SJSA1 (cell line): ENCODE measurements around the gene GADD45G. TPM values are rescaled to one million over a fixed set of nuclear protein-coding genes. Genes with fewer than 3 reads are reported as not detected.
A peak's percentile ranks its signal among the peaks of the same experiment; 100 is the strongest.

ENCODE experiments used
- DNase-seq, 2 experiments: peaks; one replicate each; pipeline ENCODE4 v3.0.0-alpha.2; 2015 to 2020; ENCODE audit warnings: low spot score in 2 of 2, low read depth in 1 of 2
- H3K27ac ChIP-seq: fragments of 250-450 bp; sonication (Bioruptor Pico); 2 replicates; pipeline ENCODE4 v1.5.1; 2020; ENCODE audit warnings: mild to moderate bottlenecking, moderate library complexity
- H3K27me3 ChIP-seq: fragments of 250-450 bp; sonication (Bioruptor Pico); replicated peaks from 2 replicates; pipeline ENCODE4 v1.5.1; 2020; ENCODE audit warnings: mild to moderate bottlenecking, moderate library complexity
- H3K36me3 ChIP-seq: fragments of 250-450 bp; sonication (Bioruptor Pico); 2 replicates; pipeline ENCODE4 v1.5.1; 2020; ENCODE audit warnings: mild to moderate bottlenecking
- H3K4me1 ChIP-seq: fragments of 250-450 bp; sonication (Bioruptor Pico); replicated peaks from 2 replicates; pipeline ENCODE4 v1.6.1; 2021; ENCODE audit warnings: mild to moderate bottlenecking
- H3K4me3 ChIP-seq: fragments of 250-450 bp; sonication (Bioruptor Pico); 2 replicates; pipeline ENCODE4 v1.5.1; 2020; ENCODE audit warnings: mild to moderate bottlenecking
- H3K9me3 ChIP-seq: fragments of 250-450 bp; sonication (Bioruptor Pico); replicated peaks from 2 replicates; pipeline ENCODE4 v1.5.1; 2020; ENCODE audit warnings: mild to moderate bottlenecking
- total RNA-seq: library from RNA; depleted of rRNA; stranded (reverse); fragments of >200 nt; shearing (Covaris generic); gene quantifications from 2 replicates; pipeline ENCODE4 v1.2.3, GENCODE V29; 2014

The GADD45G gene
- total RNA-seq, 1 experiment from 2014 or later = not detected

DNA sequence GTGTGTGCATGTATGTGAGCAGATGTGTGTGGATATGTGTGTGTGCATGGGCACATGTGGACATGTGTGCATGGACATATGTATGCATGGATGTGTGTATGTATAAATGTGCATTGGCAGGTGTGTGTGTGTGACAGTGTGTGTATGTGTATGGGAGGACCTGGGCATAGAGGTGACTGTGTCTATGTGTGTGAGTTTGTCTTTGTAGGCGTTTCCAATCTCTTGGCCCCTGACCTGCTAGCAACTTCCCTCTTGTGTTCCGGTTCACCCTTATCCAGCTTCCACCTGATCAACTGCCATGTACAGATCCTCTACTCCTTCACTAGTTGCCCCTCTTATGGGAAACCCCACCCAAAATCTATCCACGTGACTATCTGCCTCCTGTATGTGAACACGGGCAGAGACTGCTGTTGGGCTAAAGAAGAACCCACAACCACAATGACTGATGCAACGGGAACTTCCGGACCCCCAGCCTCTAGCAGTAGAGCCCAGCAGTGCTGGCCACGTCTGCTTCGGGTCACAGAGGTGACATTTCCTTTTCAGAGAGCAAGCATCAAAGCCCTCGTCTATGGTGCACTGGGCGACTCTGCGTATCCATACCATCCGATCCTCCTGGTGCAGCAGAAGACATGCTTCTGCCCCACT is 24.9 kb upstream of the GADD45G start:
- peaks cover 3% of the 10 kb centered on the region; the same call in 1 of the 2 replicates for H3K27me3 ChIP-seq
- H3K27ac ChIP-seq = no peak overlapping the region
- no peaks in the 10 kb centered on the region for H3K36me3 ChIP-seq
- no peaks in the 10 kb centered on the region for H3K4me1 ChIP-seq
- no peak for DNase-seq
- H3K9me3 ChIP-seq = no peaks in the 10 kb centered on the region
- H3K4me3 ChIP-seq = no peak overlapping the region

DNA sequence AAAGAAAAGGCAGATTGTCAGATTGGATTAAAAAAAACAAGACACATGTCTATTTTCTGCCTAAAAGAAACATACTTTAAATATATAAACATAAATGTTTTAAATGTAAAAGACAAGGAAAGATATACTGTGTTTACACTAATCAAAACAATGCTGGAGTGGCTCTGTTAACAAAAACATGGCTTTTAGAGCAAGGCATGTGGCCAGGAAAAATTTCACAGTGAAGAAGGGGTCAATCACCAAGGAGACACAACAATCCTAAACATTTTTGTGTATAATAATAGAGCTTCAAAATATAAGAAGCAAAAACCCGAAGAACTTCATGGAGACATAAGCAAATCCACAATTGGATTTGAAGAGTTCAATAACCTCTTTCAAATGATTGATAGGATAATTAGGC is 18.5 kb upstream of the GADD45G start:
- no peak overlapping the region for H3K4me3 ChIP-seq

DNA sequence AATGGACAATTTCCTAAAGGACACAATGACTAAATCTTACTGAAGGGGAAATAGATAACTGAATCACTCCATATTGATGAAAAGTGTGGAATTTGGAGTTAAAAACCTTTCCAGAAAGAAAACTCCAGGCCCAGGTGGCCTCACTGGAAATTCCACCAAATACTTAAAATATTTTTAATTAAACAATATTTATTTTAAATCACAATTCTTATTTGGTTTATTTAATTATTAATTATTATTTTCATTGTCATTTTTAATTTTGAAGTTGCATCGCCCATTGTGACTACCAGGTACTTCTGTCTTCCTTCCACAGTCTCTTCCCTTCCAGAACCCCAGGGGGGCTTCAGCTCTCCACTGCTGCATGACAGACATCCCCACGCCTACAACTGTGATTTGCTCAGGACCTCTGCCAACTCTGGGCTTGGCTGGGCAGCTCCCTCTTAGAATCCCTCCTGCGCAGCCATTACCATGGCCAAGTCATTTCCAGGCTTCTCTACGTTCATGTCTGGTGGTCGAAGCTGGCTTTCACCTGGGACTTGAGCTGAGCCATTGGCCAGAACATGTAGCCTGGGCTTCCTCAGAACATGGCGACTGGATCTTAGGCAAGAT is 16.4 kb upstream of the GADD45G start:
- DNase-seq = no peak
- Histone ChIP-seq H3K4me3 (no peak overlapping the region), H3K36me3 (no peaks in the 10 kb centered on the region), H3K9me3 (no peaks in the 10 kb centered on the region), H3K4me1 (peaks cover 6% of the 10 kb centered on the region; the same call in 1 of the 2 replicates), H3K27me3 (no peaks in the 10 kb centered on the region; the same call in 1 of the 2 replicates), H3K27ac (no peak overlapping the region)

More for the DNA sequence above, 18.5 kb upstream of the GADD45G start:
- no peaks in the 10 kb centered on the region for H3K36me3 ChIP-seq
- no peaks in the 10 kb centered on the region for H3K9me3 ChIP-seq
- no peak overlapping the region for H3K27ac ChIP-seq
- no peaks in the 10 kb centered on the region for H3K4me1 ChIP-seq
- DNase-seq = no peak
- H3K27me3 ChIP-seq = no peaks in the 10 kb centered on the region; the same call in 1 of the 2 replicates

DNA sequence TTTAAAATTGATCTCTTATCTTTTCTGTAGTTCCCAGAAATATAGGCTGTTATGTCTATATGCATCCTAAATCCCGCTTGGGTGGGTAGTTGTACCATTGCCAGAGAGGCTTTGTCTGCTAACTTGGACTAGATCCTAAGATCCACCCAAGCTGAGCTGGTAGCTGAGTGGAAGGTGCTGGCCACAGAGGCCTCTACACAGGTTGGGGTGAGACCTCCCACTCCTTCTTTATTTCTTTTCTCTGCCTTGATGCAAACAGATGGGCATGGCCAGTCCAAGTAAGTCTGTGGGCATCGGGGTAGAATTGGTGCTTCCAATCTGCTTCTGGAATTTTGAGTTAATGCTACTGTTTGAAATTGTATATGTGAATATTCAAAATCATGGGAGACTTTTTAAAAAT is 14.4 kb upstream of the GADD45G start:
- Histone ChIP-seq H3K4me3 (no peak overlapping the region), H3K4me1 (peaks cover 6% of the 10 kb centered on the region; the same call in 1 of the 2 replicates), H3K27me3 (no peaks in the 10 kb centered on the region; the same call in 1 of the 2 replicates), H3K36me3 (no peaks in the 10 kb centered on the region), H3K9me3 (no peaks in the 10 kb centered on the region), H3K27ac (no peak overlapping the region)
- no peak for DNase-seq

DNA sequence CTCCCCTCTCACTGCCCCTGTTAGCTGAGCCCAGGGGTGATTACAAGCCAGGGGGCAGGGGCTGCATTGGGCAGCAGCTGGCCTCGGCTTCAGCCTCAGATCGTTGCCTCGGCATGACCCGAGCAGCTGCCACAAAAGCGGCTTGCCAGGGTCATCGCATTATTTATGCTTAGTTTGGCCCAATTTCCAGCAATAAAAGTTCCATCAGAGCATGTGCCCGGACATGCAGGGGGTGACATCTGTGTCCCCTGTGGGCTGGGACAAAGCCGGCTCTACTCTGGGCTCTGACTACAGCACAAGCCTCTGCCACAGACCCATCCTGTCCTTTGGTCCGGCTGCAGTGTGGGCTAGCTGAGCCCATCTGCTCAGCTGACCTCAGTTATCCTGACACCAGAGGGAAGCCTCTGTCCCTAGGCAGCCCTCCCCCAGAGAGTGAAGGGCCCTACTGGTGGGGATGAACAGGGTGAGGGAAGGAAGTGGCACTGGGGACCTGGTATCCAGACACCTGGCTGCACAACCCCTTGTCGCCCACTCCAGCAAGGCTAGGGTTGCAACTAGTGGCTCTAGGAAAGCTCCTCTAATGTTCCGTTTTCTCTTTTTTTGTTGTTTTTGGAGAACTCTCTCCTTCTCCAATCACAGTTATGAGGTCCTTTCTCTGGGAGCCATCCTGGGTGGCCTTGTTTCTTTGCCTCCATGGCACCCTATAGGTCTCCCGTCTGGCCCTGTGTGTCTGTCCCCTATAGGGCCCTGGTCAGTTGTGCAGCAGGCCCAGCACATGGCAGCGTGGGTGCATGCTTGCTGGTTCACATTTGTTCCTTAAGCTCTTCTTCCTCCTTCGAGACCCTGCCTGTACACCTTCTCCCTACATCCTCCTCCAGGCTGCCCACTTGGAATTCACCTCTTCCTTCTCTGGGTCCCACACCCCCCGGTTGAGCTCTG is 13.3 kb upstream of the GADD45G start:
- DNase-seq = no peak
- Histone ChIP-seq H3K4me1 (peaks cover 6% of the 10 kb centered on the region; the same call in 1 of the 2 replicates), H3K27ac (no peak overlapping the region), H3K27me3 (no peaks in the 10 kb centered on the region), H3K4me3 (no peak overlapping the region), H3K9me3 (no peaks in the 10 kb centered on the region), H3K36me3 (no peaks in the 10 kb centered on the region)

DNA sequence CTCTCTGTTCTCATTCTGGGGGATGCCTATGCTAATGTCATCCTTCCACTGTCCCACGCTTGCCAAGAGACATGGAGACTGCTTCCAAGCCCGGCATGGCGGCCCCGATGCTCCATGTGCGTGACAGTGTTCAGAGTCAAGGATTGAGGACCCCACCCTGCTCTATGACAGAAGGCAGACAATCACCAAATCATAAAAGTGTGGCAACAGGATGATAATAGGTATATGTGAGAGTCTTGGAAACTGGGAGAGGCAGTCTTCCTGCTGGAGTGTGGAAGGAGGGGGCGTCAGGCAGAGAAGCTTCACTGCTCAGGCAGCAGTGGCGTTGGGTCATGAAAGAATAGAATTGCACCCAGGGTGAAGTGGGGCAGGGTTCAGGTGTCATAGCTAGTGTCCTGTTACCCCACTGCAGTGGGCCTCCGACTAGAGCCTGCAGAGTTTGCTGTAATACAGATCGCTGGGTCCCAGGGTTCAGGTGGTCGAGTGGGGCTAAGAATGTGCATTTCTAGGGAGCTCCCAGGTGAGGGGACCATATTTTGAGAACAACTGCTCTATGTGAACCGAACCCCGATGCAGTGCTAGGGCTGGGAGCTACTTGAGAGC is 12.5 kb upstream of the GADD45G start:
- Histone ChIP-seq H3K27ac (no peak overlapping the region), H3K27me3 (no peaks in the 10 kb centered on the region)

DNA sequence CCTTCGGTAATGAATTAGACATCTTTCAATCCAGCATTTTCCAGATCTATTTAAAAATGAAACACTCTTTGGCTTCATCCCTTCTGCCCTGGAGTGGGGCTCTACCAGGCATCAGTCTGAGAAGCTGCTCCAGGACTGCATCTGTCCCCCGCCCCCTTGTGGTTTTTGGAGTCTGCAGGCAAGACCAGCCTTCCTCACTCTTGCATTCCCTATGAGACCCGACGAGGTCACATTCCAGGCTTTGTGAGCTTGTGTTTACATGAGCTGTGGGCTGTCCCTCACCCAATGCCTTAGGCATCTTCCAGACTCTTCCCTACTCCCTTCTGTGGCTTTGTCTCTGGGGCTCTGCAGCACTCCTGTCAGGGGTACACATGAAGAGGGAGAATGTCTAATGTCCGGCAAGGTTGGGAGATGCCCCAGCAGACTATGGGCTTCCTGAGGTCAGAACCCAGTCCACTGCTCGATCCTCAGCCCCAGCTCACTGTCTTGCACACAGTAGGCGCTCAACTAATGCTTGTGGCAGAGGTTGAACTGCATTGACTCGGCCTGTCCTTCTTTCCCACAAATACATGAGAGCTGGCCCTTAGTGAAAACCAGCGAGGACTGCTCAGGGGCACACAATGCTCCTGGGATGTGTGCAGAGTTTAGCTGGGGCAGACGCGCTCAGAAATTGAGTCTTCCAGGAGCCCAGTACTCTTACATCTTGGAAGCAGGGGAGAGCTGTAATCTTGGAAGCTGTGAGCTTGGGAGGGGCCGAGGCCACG is 11.7 kb upstream of the GADD45G start:
- Histone ChIP-seq H3K27ac (no peak overlapping the region), H3K36me3 (no peaks in the 10 kb centered on the region), H3K9me3 (no peaks in the 10 kb centered on the region), H3K4me3 (no peak overlapping the region), H3K4me1 (peaks cover 6% of the 10 kb centered on the region; the same call in 1 of the 2 replicates), H3K27me3 (no peaks in the 10 kb centered on the region)
- DNase-seq = peak; percentile 23 to 61

More for the DNA sequence above, 12.5 kb upstream of the GADD45G start:
- Histone ChIP-seq H3K36me3 (no peaks in the 10 kb centered on the region), H3K4me1 (peaks cover 6% of the 10 kb centered on the region; the same call in 1 of the 2 replicates), H3K9me3 (no peaks in the 10 kb centered on the region), H3K4me3 (no peak overlapping the region)
- no peak for DNase-seq

DNA sequence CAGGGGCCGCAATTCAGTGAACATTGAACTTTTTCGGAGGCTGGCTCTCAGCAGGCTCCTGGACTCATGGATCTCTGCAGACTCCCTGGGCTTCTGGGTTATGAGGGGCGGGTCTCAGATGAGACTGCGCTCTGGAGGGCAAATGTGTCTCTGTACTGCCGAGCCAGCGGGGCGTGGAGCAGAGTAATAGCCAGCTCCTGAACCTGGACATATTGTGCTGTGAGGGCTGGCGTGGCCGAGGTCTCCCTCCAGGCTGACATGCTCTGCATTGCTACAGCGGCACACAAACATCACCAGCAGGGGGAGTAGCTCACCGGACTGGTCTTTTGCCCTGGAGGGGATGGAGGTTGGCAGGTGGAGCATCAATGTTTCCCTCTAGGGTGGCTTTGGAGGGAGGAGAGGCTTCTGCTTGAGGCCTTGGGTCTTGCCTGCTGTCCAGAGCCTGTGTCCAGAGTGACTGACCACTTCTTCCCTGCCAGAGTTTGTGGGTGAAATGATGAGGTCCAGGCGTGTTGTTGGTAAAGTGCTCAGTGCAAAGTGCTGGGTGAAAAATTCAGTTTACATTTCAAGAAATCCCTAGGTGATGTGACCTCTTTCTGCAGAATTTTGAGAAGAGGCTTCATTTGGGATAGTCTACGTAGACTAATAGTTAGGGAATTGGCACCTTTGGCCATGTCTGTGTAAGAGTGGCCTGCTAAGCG is 10.9 kb upstream of the GADD45G start:
- H3K36me3 ChIP-seq = no peaks in the 10 kb centered on the region
- peaks cover 6% of the 10 kb centered on the region; the same call in 1 of the 2 replicates for H3K4me1 ChIP-seq
- no peaks in the 10 kb centered on the region for H3K27me3 ChIP-seq
- H3K4me3 ChIP-seq = no peak overlapping the region
- no peaks in the 10 kb centered on the region for H3K9me3 ChIP-seq
- H3K27ac ChIP-seq = no peak overlapping the region
- DNase-seq = peak in 1 of 2 experiments; percentile 7

DNA sequence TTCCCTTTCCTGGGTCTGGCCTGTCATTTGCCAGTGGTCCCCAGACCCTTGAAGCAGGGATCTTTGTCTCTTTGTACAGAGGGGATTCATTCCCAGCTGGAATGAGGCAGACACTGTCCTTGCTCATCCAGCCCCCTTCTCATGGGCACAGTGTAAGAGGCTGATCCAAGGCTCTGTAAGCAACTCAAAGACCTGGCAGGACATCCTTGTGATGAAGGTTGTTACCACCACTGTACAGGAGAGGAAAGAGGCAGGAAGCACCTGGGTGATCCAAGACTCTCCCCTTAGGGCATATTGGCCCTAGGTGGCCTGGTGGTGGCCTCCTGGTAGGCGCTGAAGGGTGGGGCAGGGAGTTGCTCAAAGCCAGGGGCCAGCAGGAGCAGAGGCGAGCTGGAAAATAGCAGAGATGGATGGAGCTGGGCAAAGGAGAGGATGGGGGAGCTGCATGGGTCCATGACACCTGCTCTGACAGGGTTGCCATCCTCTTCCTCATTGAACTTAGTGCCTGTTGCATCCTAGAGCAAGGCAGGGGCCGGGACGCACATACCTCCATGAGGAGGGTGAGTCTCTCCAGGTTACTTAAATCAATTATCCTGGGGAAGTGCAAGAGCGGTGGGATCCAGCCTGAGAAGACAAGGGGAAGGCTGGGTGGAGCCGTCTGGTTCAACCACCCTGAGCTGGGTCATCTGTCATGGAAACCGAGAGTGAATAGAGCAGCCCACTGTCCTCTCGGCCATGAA is 9.8 kb upstream of the GADD45G start:
- peaks cover 5% of the 10 kb centered on the region; the same call in 1 of the 2 replicates for H3K27me3 ChIP-seq
- no peak for DNase-seq
- H3K27ac ChIP-seq = no peak overlapping the region
- H3K4me3 ChIP-seq = no peak overlapping the region
- no peaks in the 10 kb centered on the region for H3K9me3 ChIP-seq
- no peaks in the 10 kb centered on the region for H3K36me3 ChIP-seq
- H3K4me1 ChIP-seq = peaks cover 6% of the 10 kb centered on the region; the same call in 1 of the 2 replicates

DNA sequence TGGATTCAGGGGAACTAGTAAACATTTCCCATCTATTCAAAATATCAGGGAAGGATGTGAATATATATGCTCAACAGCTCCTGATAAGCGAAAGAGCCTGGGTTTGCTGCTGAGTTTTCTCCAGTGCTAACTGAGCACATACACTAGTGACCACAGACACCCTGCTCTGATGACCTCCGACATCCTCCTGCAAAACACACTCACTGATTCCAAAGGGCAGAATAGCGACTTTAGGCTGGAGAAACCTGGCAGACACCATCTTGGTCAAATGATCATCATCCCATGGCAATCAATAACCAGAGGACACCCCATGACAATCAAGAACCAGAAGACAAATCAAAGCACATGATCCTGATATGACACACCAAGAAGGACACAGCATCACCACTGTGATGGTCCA is 9.2 kb upstream of the GADD45G start:
- Histone ChIP-seq H3K27me3 (peaks cover 5% of the 10 kb centered on the region; the same call in 1 of the 2 replicates), H3K4me1 (peaks cover 6% of the 10 kb centered on the region; the same call in 1 of the 2 replicates), H3K36me3 (no peaks in the 10 kb centered on the region), H3K4me3 (no peak overlapping the region), H3K27ac (no peak overlapping the region), H3K9me3 (no peaks in the 10 kb centered on the region)
- DNase-seq = no peak

DNA sequence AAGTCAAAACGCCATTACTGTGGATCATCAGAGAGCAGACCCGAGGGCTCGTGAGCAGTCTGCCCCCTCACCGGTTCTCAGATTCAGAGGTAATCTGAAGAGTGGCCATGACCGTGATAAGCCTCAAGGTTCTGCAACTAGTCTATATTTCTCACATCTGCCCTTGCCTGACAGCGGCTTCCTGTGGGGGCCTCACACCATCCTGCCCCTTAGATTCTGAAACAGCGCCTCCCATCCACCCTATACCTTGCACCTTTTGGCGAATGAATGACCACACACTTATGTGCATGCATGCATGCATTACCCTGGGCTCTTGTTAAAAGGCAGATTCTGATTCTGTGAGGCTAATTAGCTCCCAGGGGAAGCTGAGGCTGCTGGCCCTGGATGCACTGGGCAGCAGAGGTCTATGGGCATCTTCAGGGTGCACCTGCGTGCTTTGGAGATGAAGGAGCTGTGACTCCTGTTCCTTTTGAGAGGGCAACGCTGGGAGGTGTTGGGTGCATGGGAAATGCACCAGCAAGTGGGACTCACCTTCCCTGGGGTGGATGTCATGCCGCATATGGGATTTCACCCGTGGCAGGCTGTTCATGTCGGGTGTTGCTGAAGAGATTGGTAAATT is 7.8 kb upstream of the GADD45G start:
- DNase-seq = no peak
- Histone ChIP-seq H3K27ac (no peak overlapping the region), H3K27me3 (peaks cover 9% of the 10 kb centered on the region), H3K4me1 (peaks cover 6% of the 10 kb centered on the region; the same call in 1 of the 2 replicates), H3K4me3 (no peak overlapping the region), H3K36me3 (no peaks in the 10 kb centered on the region), H3K9me3 (no peaks in the 10 kb centered on the region)
